Measurements from ENCODE around the gene ACVR2B.

GRCh38 chr3:38468765-38469164 is 15.1 kb downstream of the ACVR2B start:
- TF ChIP-seq CTCF (IDR thresholded peaks at IDR 0.05; ENCODE audit: poor library complexity, severe bottlenecking) (no peak), POLR2AphosphoS5 (IDR thresholded peaks at IDR 0.05) (no peak)
